Memory B cell (primary cell): ENCODE results near the gene AMIGO2.

Experiments used
- ATAC-seq: fragments of 150-1000 bp; cut with Tn5 transposase; 2 replicates; pipeline ENCODE4 v1.10.0; 2021; ENCODE audit warnings: low read depth, mild to moderate bottlenecking, moderate library complexity
- DNase-seq, 2 donors: peaks; one replicate each; pipeline ENCODE4 v3.0.0; 2022; ENCODE audit warnings: low spot score in 2 of 2
- H3K27ac Mint-ChIP-seq: one replicate; pipeline ENCODE4 v1.8.0; 2022; ENCODE audit warnings: mild to moderate bottlenecking, moderate library complexity, mixed read lengths
- H3K27me3 Mint-ChIP-seq: one replicate; pipeline ENCODE4 v1.8.0; 2022; ENCODE audit warnings: mixed read lengths
- H3K36me3 Mint-ChIP-seq: one replicate; pipeline ENCODE4 v1.8.0; 2022; ENCODE audit warnings: mild to moderate bottlenecking, mixed read lengths
- H3K4me1 Mint-ChIP-seq: one replicate; pipeline ENCODE4 v1.8.0; 2022; ENCODE audit warnings: mixed read lengths
- H3K4me3 Mint-ChIP-seq: one replicate; pipeline ENCODE4 v1.8.0; 2022; ENCODE audit warnings: mild to moderate bottlenecking, moderate library complexity, mixed read lengths
- H3K9me3 Mint-ChIP-seq: one replicate; pipeline ENCODE4 v1.8.0; 2022; ENCODE audit warnings: mixed read lengths

Gene AMIGO2

GRCh38 chr12:47085815-47086252 is 6.1 kb upstream of the AMIGO2 start:
- no peaks in the 10 kb centered on the region for H3K27me3 Mint-ChIP-seq
- ATAC-seq (peak; percentile 80), DNase-seq (peak in 1 of 2 donors; percentile 19)
- H3K27ac Mint-ChIP-seq: peak overlapping the region; percentile 69
- peak overlapping the region; percentile 50 for H3K4me3 Mint-ChIP-seq
- peaks cover 37% of the 10 kb centered on the region for H3K4me1 Mint-ChIP-seq
- peaks cover 5% of the 10 kb centered on the region for H3K36me3 Mint-ChIP-seq
- H3K9me3 Mint-ChIP-seq: peaks cover 2% of the 10 kb centered on the region

DNA sequence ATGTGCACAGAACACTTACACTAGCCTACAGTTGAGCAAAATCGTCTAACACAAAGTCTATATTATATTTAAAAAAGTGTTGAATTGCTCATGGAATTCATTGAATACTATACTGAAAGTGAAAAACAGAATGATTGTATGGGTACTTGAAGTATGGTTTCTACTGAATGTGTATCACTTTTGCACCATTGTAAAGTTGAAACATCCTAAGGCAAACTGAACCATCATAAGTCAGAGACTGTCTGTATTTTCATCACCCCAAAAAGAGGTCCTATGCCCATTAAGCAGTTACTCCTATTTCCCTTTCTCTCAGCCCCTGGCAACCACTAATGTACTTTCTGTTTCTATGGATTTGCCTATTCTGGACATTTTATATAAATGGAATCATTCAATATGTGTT is 4.4 kb upstream of the AMIGO2 start:
- peak overlapping the region; percentile 69 for H3K27ac Mint-ChIP-seq
- DNase-seq: no peak
- no peaks in the 10 kb centered on the region for H3K9me3 Mint-ChIP-seq
- peaks cover 1% of the 10 kb centered on the region for H3K36me3 Mint-ChIP-seq
- H3K27me3 Mint-ChIP-seq: no peaks in the 10 kb centered on the region
- no peak for ATAC-seq
- peaks cover 42% of the 10 kb centered on the region for H3K4me1 Mint-ChIP-seq
- H3K4me3 Mint-ChIP-seq: no peak overlapping the region

- peaks cover 1% of the 10 kb centered on the region for H3K36me3 Mint-ChIP-seq
- no peak overlapping the region for H3K4me3 Mint-ChIP-seq
- ATAC-seq (no peak), DNase-seq (no peak)
- H3K27me3 Mint-ChIP-seq: no peaks in the 10 kb centered on the region
- H3K9me3 Mint-ChIP-seq: no peaks in the 10 kb centered on the region
- peak overlapping the region; percentile 69 for H3K27ac Mint-ChIP-seq
- H3K4me1 Mint-ChIP-seq: peaks cover 48% of the 10 kb centered on the region
Measured at GRCh38 chr12:47082796-47083621, 3.2 kb upstream of the AMIGO2 start.

- ATAC-seq (no peak), DNase-seq (no peak)
- H3K36me3 Mint-ChIP-seq: peaks cover 1% of the 10 kb centered on the region
- H3K27ac Mint-ChIP-seq: peak overlapping the region; percentile 69
- H3K9me3 Mint-ChIP-seq: no peaks in the 10 kb centered on the region
- H3K27me3 Mint-ChIP-seq: no peaks in the 10 kb centered on the region
- peaks cover 48% of the 10 kb centered on the region for H3K4me1 Mint-ChIP-seq
- no peak overlapping the region for H3K4me3 Mint-ChIP-seq
Measured at GRCh38 chr12:47082283-47082682, 2.5 kb upstream of the AMIGO2 start.

- Mint-ChIP-seq H3K4me3 (peak overlapping the region; percentile 92), H3K36me3 (peaks cover 1% of the 10 kb centered on the region), H3K4me1 (peaks cover 47% of the 10 kb centered on the region), H3K27me3 (no peaks in the 10 kb centered on the region), H3K9me3 (no peaks in the 10 kb centered on the region), H3K27ac (peak overlapping the region; percentile 84)
- DNase-seq (peak; percentile 15 to 17), ATAC-seq (peak; percentile 58)
Measured at GRCh38 chr12:47080725-47081502, 1.2 kb upstream of the AMIGO2 start.

GRCh38 chr12:47079981-47080724 is 394 bp upstream of the AMIGO2 start:
- peak; percentile 42 for ATAC-seq

DNA sequence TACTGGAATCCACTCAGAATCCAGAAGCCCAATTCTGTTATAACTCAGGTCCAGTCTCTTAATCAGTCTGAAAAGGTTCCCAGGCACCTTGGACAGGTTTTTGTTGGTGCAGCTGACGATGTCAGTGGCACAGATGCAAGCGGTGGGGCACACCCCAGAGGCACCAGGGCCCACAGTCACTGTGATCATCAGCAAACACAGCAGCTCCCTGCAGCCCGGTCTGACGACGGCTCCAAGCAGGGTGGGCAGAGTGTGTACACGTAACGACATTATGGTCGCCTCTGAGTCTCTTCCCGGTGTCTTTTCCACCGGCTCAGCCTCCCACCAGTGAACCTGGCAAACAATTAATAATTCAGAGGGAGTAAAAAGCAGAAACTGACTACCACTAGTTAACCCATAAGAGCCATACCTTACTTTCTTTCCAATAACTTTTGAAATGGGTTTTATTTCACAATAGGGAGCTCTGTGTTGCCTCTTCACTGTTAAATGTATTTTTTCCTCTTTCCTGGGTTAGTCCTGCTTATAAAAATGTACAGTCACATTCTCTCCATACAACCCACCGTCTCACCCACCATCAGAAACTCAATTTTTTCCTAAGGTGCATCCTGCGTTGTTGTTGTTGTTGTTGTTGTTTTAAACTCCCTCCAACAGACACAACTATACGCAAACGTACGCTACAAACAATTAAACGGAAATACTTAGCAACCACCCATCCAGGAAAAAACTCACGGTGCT is 859 bp downstream of the AMIGO2 start:
- no peak for DNase-seq
- H3K4me1 Mint-ChIP-seq: peaks cover 31% of the 10 kb centered on the region
- H3K9me3 Mint-ChIP-seq: no peaks in the 10 kb centered on the region
- peak; percentile 34 for ATAC-seq
- H3K36me3 Mint-ChIP-seq: peaks cover 1% of the 10 kb centered on the region
- H3K4me3 Mint-ChIP-seq: peak overlapping the region; percentile 90
- H3K27ac Mint-ChIP-seq: peak overlapping the region; percentile 81
- no peaks in the 10 kb centered on the region for H3K27me3 Mint-ChIP-seq

More at GRCh38 chr12:47079981-47080724, 394 bp upstream of the AMIGO2 start:
- DNase-seq: peak; percentile 16 to 37
- Mint-ChIP-seq H3K27me3 (no peaks in the 10 kb centered on the region), H3K36me3 (peaks cover 1% of the 10 kb centered on the region), H3K9me3 (no peaks in the 10 kb centered on the region), H3K4me3 (peak overlapping the region; percentile 92), H3K4me1 (peaks cover 41% of the 10 kb centered on the region), H3K27ac (peak overlapping the region; percentile 84)

- Mint-ChIP-seq H3K36me3 (peaks cover 1% of the 10 kb centered on the region), H3K4me1 (peaks cover 23% of the 10 kb centered on the region), H3K27me3 (no peaks in the 10 kb centered on the region), H3K9me3 (no peaks in the 10 kb centered on the region), H3K27ac (no peak overlapping the region), H3K4me3 (peak overlapping the region; percentile 15)
- ATAC-seq: no peak
- DNase-seq: no peak
Measured at GRCh38 chr12:47078086-47078395, 1.7 kb downstream of the AMIGO2 start.

DNA sequence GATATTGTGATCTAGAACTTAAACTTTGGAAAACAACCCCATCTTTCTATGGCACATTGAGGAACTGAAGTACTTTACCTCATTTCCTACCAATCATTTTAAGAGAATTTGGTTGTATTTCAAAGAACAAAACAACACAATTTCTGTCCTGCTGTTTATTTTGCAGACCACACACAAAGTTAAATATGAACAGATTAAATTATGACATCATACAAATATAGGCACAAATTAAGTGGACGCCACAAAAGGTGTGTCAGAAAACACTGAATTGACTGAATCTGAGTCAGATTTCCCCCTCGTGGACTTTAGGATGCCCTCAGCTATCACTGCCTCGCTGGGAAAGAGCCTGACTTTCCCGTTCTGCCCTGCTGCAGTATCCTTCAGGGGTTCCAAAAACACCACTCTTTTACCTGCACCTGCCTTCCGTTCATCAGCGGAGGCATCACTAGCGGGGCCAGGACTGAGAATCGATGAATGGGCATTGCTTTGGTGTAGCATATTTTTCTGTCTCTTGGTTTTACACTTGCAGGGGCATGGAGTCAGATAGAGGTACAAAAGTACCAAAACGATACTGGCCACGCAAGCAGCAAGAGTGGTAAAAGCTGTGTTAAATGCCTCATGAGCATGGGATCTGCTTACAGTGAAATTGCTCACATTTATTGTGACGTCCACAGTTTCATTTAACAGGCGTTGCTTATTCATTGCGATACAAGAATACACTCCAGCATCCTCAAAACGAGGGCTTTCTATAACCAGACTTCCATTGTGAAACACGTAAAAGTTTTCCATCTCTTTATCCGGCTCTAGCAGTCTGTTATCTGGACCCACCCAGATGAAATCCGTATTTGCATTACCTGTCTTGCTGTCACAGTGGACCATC is 2.3 kb downstream of the AMIGO2 start:
- Mint-ChIP-seq H3K27ac (no peak overlapping the region), H3K27me3 (no peaks in the 10 kb centered on the region), H3K4me3 (peak overlapping the region; percentile 8), H3K4me1 (peaks cover 18% of the 10 kb centered on the region), H3K36me3 (peaks cover 1% of the 10 kb centered on the region), H3K9me3 (no peaks in the 10 kb centered on the region)
- DNase-seq (no peak), ATAC-seq (no peak)

DNA sequence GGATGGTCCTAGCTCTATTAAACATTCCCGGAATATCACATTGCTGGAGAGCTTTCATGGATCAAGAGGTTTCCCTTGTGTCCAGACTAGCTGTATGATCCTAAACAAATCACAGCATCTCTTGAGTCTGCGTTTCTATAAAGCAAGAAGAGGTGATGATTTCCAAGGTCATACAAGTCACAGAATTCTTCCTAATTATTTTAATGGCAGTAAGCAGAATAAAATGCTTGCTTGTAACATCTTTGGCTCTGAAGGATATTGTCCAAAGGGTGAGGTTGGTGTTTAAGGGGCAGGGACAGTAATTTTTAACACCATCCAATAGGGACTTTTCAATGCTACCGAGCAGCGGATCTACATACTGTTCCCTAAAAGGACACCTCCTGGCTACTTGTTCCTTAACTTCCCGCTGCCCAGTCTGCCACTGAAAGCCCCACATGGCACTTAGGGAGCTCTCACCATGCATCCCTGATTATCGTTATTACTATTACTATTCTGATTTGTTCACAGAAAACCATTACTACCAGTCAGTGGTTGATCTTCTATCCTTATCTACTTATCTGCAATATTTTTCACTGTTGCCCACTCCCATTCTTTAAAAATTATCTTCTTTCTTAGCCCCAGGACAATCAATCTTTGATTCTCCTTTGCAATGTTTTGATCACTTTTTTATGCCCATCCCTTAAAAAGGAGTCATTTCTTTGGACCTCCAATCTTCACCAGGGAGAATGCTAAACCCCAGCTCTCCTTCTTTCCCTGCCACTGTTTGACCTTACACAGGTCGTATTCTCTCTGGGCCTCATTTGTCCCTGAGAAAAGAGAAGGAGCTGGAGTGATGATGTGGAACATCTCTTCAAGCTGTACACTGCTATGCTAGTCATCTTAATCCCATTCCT is 4.3 kb downstream of the AMIGO2 start:
- no peak for ATAC-seq
- Mint-ChIP-seq H3K4me3 (no peak overlapping the region), H3K27ac (no peak overlapping the region), H3K4me1 (peaks cover 9% of the 10 kb centered on the region), H3K27me3 (no peaks in the 10 kb centered on the region), H3K9me3 (no peaks in the 10 kb centered on the region), H3K36me3 (no peaks in the 10 kb centered on the region)
- no peak for DNase-seq

DNA sequence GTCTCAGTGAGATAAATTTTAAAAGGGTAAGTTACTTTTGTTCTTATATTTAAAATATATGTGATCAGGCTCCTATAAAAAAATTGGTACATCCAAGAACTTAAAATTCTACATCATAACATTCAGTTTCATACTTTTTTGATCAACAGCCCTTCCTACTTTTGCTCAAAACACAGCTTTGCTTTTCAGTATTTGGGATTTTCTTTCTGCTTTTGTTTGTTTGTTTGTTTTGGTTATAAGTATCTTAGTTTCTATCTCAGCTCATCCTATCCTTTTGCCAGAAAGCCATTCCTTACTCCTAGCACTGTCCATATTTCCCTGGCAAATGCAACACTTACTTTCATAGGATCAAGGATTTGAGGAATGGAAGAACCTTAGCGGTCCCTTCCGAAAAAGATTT is 5.0 kb downstream of the AMIGO2 start:
- DNase-seq: no peak
- no peak overlapping the region for H3K27ac Mint-ChIP-seq
- no peak for ATAC-seq

DNA sequence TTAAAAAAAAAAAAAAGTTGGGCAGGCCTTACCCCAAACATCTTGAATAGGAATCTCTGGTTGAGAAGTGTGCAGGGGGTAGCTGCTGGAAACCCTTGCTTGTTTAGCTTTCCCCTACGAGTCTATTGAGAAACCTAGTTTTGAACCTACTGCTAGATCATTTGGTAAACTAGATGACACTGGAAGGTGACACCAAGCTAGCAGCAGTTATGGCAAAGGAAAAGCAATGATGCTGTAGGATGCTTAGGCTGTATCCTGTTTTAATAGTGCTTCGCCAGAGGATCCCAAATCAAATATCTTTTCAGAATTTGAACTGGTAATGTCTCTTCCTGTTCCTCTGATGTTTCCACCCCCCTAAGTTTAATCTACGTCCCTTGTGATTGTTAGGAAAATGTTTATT is 5.8 kb downstream of the AMIGO2 start:
- no peak overlapping the region for H3K27ac Mint-ChIP-seq
- no peak overlapping the region for H3K4me3 Mint-ChIP-seq
- H3K4me1 Mint-ChIP-seq: peaks cover 4% of the 10 kb centered on the region
- no peaks in the 10 kb centered on the region for H3K36me3 Mint-ChIP-seq
- no peaks in the 10 kb centered on the region for H3K9me3 Mint-ChIP-seq
- DNase-seq (no peak), ATAC-seq (no peak)
- H3K27me3 Mint-ChIP-seq: no peaks in the 10 kb centered on the region

More for the DNA sequence above, 5.0 kb downstream of the AMIGO2 start:
- no peaks in the 10 kb centered on the region for H3K9me3 Mint-ChIP-seq
- H3K4me3 Mint-ChIP-seq: no peak overlapping the region
- no peaks in the 10 kb centered on the region for H3K27me3 Mint-ChIP-seq
- H3K4me1 Mint-ChIP-seq: peaks cover 9% of the 10 kb centered on the region
- no peaks in the 10 kb centered on the region for H3K36me3 Mint-ChIP-seq
